GM12864 (cell line): ENCODE results near the gene EIF4G2.

Experiments used
- DNase-seq: peaks from one replicate; pipeline ENCODE4 v3.0.0-alpha.2; 2011; ENCODE audit warnings: low read depth
- H3K4me3 ChIP-seq: 2 replicates; pipeline ENCODE4 v1.5.1; 2011; ENCODE audit warnings: mild to moderate bottlenecking, low read depth, low read length, control low read depth
- TF ChIP-seq, protein P1 (sequence below): IDR thresholded peaks from 2 replicates; pipeline ENCODE4 v1.5.1; 2011; ENCODE audit warnings: low read depth, mild to moderate bottlenecking, moderate library complexity, low read length, control low read depth, inconsistent platforms; ENCODE audit errors: missing control alignments

EIF4G2 gene

DNA sequence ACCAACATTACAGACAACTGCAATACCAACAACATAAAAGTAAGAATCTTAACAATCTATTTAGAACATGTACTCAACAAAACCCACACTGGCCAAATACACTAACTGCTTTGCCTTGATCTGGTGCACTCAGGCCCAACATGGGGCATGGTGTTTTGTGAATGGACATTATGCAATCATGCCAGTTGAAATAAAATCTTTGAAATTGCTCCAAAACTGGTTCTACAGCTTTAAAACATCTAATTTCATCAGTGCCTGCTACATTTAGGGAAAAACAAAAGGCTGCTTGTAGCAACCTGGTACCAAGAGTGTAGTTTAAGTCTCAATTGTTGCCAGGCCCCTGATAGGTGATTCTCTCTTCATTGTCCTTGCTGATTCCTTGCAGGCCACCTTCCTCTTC is 61.0 kb downstream of the EIF4G2 start:
- no peak for DNase-seq
- H3K4me3 ChIP-seq = no peak overlapping the region
- TF ChIP-seq, protein P1, sequence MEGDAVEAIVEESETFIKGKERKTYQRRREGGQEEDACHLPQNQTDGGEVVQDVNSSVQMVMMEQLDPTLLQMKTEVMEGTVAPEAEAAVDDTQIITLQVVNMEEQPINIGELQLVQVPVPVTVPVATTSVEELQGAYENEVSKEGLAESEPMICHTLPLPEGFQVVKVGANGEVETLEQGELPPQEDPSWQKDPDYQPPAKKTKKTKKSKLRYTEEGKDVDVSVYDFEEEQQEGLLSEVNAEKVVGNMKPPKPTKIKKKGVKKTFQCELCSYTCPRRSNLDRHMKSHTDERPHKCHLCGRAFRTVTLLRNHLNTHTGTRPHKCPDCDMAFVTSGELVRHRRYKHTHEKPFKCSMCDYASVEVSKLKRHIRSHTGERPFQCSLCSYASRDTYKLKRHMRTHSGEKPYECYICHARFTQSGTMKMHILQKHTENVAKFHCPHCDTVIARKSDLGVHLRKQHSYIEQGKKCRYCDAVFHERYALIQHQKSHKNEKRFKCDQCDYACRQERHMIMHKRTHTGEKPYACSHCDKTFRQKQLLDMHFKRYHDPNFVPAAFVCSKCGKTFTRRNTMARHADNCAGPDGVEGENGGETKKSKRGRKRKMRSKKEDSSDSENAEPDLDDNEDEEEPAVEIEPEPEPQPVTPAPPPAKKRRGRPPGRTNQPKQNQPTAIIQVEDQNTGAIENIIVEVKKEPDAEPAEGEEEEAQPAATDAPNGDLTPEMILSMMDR = no peak
